Neural cell (in vitro differentiated cells): ENCODE data around the gene MYOG. TPM values are rescaled to one million over a fixed set of nuclear protein-coding genes. Genes with fewer than 3 reads are reported as not detected.

Source experiments
- H2AFZ ChIP-seq: fragments of 200-600, 300-800 bp; sonication (generic), shearing (Covaris generic); 2 replicates; pipeline ENCODE4 v1.6.0; 2014; ENCODE audit warnings: low read depth, mild to moderate bottlenecking, antibody characterized with exemption, low read length, moderate library complexity
- H3F3A ChIP-seq: fragments of 200-600 bp; shearing (Covaris generic); 2 replicates; pipeline ENCODE4 v1.6.1; 2016; ENCODE audit warnings: mild to moderate bottlenecking, moderate library complexity, mixed read lengths, antibody characterized with exemption, low read length; ENCODE audit not compliant: insufficient read depth, poor library complexity, severe bottlenecking
- H3K27ac ChIP-seq: fragments of 200-600, 300-800 bp; sonication (generic), shearing (Covaris generic); 2 replicates; pipeline ENCODE4 v1.5.1; 2014; ENCODE audit warnings: mild to moderate bottlenecking, low read length, moderate library complexity
- H3K27me3 ChIP-seq: fragments of 300-800, 200-600 bp; sonication (generic), shearing (Covaris generic); 2 replicates; pipeline ENCODE4 v1.6.0; 2014; ENCODE audit warnings: mild to moderate bottlenecking, low read depth, low read length, moderate library complexity; ENCODE audit not compliant: insufficient read depth
- H3K36me3 ChIP-seq: fragments of 300-800, 200-600 bp; sonication (generic), shearing (Covaris generic); 2 replicates; pipeline ENCODE4 v1.5.1; 2014; ENCODE audit warnings: mild to moderate bottlenecking, antibody characterized with exemption, low read length, moderate library complexity; ENCODE audit not compliant: insufficient read depth
- H3K4me2 ChIP-seq: fragments of 300-800, 200-600 bp; sonication (generic), shearing (Covaris generic); 2 replicates; pipeline ENCODE4 v1.6.0; 2014; ENCODE audit warnings: mild to moderate bottlenecking, low read length
- H3K4me3 ChIP-seq: fragments of 300-800, 200-600 bp; sonication (generic), shearing (Covaris generic); 2 replicates; pipeline ENCODE4 v1.5.1; 2014; ENCODE audit warnings: mild to moderate bottlenecking, low read length, moderate library complexity
- H3K79me2 ChIP-seq: fragments of 200-600 bp; shearing (Covaris generic); replicated peaks from 2 replicates; pipeline ENCODE4 v1.6.0; 2014; ENCODE audit warnings: mild to moderate bottlenecking, low read length, moderate library complexity; ENCODE audit not compliant: insufficient read depth
- H3K9ac ChIP-seq: fragments of 300-800, 200-600 bp; sonication (generic), shearing (Covaris generic); 2 replicates; pipeline ENCODE4 v1.6.1; 2016; ENCODE audit warnings: mild to moderate bottlenecking, low read length, mixed read lengths
- H3K9me2 ChIP-seq: fragments of 200-600 bp; shearing (Covaris generic); 2 replicates; pipeline ENCODE4 v1.6.1; 2016; ENCODE audit warnings: mild to moderate bottlenecking, low read length, mixed read lengths; ENCODE audit not compliant: insufficient read depth
- H3K9me3 ChIP-seq: fragments of 200-600, 300-800 bp; sonication (generic), shearing (Covaris generic); 2 replicates; pipeline ENCODE4 v1.6.1; 2016; ENCODE audit warnings: mild to moderate bottlenecking, mixed run types, low read length, moderate library complexity, mixed read lengths
- H4K20me1 ChIP-seq: fragments of 200-600 bp; shearing (Covaris generic); 2 replicates; pipeline ENCODE4 v1.6.1; 2016; ENCODE audit warnings: mild to moderate bottlenecking, mixed run types; ENCODE audit not compliant: insufficient read depth
- CTCF ChIP-seq: fragments of 450-650 bp; IDR thresholded peaks from 2 replicates; pipeline ENCODE4 v1.5.1; 2014; ENCODE audit warnings: antibody characterized with exemption, mild to moderate bottlenecking, moderate library complexity; ENCODE audit not compliant: poor library complexity, severe bottlenecking
- EP300 ChIP-seq: fragments of 450-650 bp; conservative IDR thresholded peaks from 2 replicates; pipeline ENCODE4 v1.6.1; 2014; ENCODE audit warnings: antibody characterized with exemption, mild to moderate bottlenecking, moderate library complexity; ENCODE audit not compliant: poor library complexity, severe bottlenecking
- EZH2 ChIP-seq: fragments of 200-600, 300-800 bp; shearing (Covaris generic), sonication (generic); IDR thresholded peaks from 2 replicates; pipeline ENCODE4 v1.6.1; 2014; ENCODE audit warnings: antibody characterized with exemption, low read length, borderline replicate concordance, mild to moderate bottlenecking; ENCODE audit not compliant: insufficient read depth, poor library complexity, severe bottlenecking
- MXI1 ChIP-seq: fragments of 450-650 bp; conservative IDR thresholded peaks from 2 replicates; pipeline ENCODE4 v1.6.1; 2014; ENCODE audit warnings: antibody characterized with exemption, mild to moderate bottlenecking; ENCODE audit not compliant: poor library complexity, severe bottlenecking
- POLR2AphosphoS5 ChIP-seq: IDR thresholded peaks from 2 replicates; pipeline ENCODE4 v1.6.1; 2012
- RAD21 ChIP-seq: fragments of 450-650 bp; conservative IDR thresholded peaks from 2 replicates; pipeline ENCODE4 v1.6.1; 2014; ENCODE audit warnings: antibody characterized with exemption, mild to moderate bottlenecking, moderate library complexity
- REST ChIP-seq: IDR thresholded peaks from 2 replicates; pipeline ENCODE4 v1.6.1; 2012; ENCODE audit warnings: borderline replicate concordance
- SMC3 ChIP-seq: fragments of 450-650 bp; conservative IDR thresholded peaks from 2 replicates; pipeline ENCODE4 v1.6.1; 2014; ENCODE audit warnings: antibody characterized with exemption, mild to moderate bottlenecking, moderate library complexity; ENCODE audit not compliant: poor library complexity
- TAF1 ChIP-seq: IDR thresholded peaks from 2 replicates; pipeline ENCODE4 v1.6.1; 2012; ENCODE audit warnings: low read depth
- polyA plus RNA-seq: library from polyadenylated mRNA; depleted of rRNA; stranded (reverse); fragments of >200 nt; gene quantifications from 2 replicates; pipeline ENCODE4 v1.2.3, GENCODE V29; 2014

The MYOG gene
- polyA plus RNA-seq, 1 donor from 2014 or later, result not detected

GRCh38 chr1:203097001-203097400 is 11.2 kb upstream of the MYOG start:
- H3K27ac ChIP-seq, result no peak overlapping the region
- no peak overlapping the region for H3K9ac ChIP-seq

GRCh38 chr1:203096566-203096965 is 10.8 kb upstream of the MYOG start:
- H3F3A ChIP-seq, result no peaks in the 10 kb centered on the region
- H4K20me1 ChIP-seq, result no peaks in the 10 kb centered on the region
- H3K9ac ChIP-seq, result no peak overlapping the region
- no peak overlapping the region for H3K4me2 ChIP-seq
- H3K79me2 ChIP-seq, result no peaks in the 10 kb centered on the region
- no peak overlapping the region for H2AFZ ChIP-seq
- H3K9me2 ChIP-seq, result no peaks in the 10 kb centered on the region
- no peak overlapping the region for H3K27ac ChIP-seq
- no peaks in the 10 kb centered on the region for H3K36me3 ChIP-seq
- H3K4me3 ChIP-seq, result no peak overlapping the region
- H3K27me3 ChIP-seq, result no peaks in the 10 kb centered on the region
- peaks cover 6% of the 10 kb centered on the region for H3K9me3 ChIP-seq
- TF ChIP-seq MXI1 (no peak), POLR2AphosphoS5 (no peak), CTCF (no peak), EZH2 (no peak), RAD21 (no peak), REST (no peak), TAF1 (no peak)

More at GRCh38 chr1:203097001-203097400, 11.2 kb upstream of the MYOG start:
- Histone ChIP-seq H3K4me3 (no peak overlapping the region), H3K27me3 (no peaks in the 10 kb centered on the region), H3K79me2 (no peaks in the 10 kb centered on the region), H3K4me2 (no peak overlapping the region), H2AFZ (no peak overlapping the region), H3K9me2 (no peaks in the 10 kb centered on the region), H3K9me3 (peaks cover 6% of the 10 kb centered on the region), H3K36me3 (no peaks in the 10 kb centered on the region), H3F3A (no peaks in the 10 kb centered on the region), H4K20me1 (no peaks in the 10 kb centered on the region)
- TF ChIP-seq MXI1, result no peak
- no peak for TF ChIP-seq EP300
- TF ChIP-seq CTCF, result no peak
- no peak for TF ChIP-seq REST
- TF ChIP-seq SMC3, result no peak
- TF ChIP-seq POLR2AphosphoS5, result no peak
- TF ChIP-seq TAF1, result no peak
- no peak for TF ChIP-seq RAD21
- no peak for TF ChIP-seq EZH2
